ENCODE measurements around the gene PLD5. TPM values are rescaled to one million over a fixed set of nuclear protein-coding genes. Genes with fewer than 3 reads are reported as not detected.
"Not testable (repeated sequence)": the region's sequence is repeated elsewhere in the genome, so short reads cannot be mapped to it uniquely, and the experiment has no call there.

The PLD5 gene
- total and polyA plus RNA-seq, 2 donors (not counting 3 experiments of a cell fraction or from before 2014, with no cell fraction given) = not detected

DNA sequence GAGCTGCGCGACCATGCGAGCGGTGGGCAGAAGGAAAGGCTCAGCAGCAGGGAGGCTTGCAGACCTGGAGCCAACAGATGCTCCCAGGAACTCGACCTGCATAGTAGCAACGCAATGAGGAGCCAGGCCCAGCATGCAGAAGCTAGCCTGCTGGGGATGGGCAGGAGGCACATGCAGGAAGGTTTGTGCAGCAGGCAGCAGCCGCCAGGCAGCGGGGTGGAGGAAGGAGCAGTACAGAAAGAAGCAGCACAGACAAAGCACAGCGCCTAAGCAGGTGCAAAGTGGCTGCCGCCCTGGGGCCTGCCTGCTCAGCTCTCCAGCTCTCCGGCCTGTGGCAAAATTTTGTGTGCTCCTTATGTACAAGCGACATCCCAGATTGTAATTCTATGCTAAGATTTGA is 312.1 kb downstream of the PLD5 start:
- no peak overlapping the region for H3K4me2 ChIP-seq (ENCODE audit: insufficient read depth, low read length)
- CTCF ChIA-PET = no interaction called here
- intact Hi-C loops (cut with micrococcal nuclease) = no loop called here
- no peak overlapping the region for H3K27ac ChIP-seq (ENCODE audit: insufficient read depth, low read depth, low read length)
- H4K20me1 ChIP-seq (replicated peaks; ENCODE audit: control insufficient read depth, extremely low read depth, insufficient read depth, low read length) = no peaks in the 10 kb centered on the region
- no TSS peak for BruUV-seq (replicated peaks)
- POLR2A ChIA-PET = no interaction called here
- H3K36me3 ChIP-seq (ENCODE audit: control insufficient read depth in 2 of 2, extremely low read depth in 1 of 2, insufficient read depth in 2 of 2, low read length in 2 of 2) = no peaks in the 10 kb centered on the region
- H3K9me3 ChIP-seq (replicated peaks; ENCODE audit: control insufficient read depth, insufficient read depth, low read length) = no peaks in the 10 kb centered on the region
- H2AFZ ChIP-seq (ENCODE audit: low read depth, low read length) = no peak overlapping the region
- H3K9ac ChIP-seq (replicated peaks; ENCODE audit: extremely low read depth, insufficient read depth, low read length) = no peak overlapping the region
- TF ChIP-seq, protein P1, sequence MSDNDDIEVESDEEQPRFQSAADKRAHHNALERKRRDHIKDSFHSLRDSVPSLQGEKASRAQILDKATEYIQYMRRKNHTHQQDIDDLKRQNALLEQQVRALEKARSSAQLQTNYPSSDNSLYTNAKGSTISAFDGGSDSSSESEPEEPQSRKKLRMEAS (IDR thresholded peaks at IDR 0.05; ENCODE audit: insufficient read depth, insufficient read length) = no peak
- TF ChIP-seq FOS (IDR thresholded peaks at IDR 0.05; ENCODE audit: borderline replicate concordance, insufficient read depth, low read length) = no peak
- no peaks in the 10 kb centered on the region for H3K4me1 ChIP-seq (ENCODE audit: control insufficient read depth, extremely low read depth, insufficient read depth, low read length)
- no peaks in the 10 kb centered on the region for H3K9me1 ChIP-seq (replicated peaks; ENCODE audit: control insufficient read depth, extremely low read depth, insufficient read depth, low read length)
- dilution Hi-C loops (cut with MboI; ENCODE audit: extremely low pct_ligation_motif_present, low sequenced_read_pairs) = no loop called here
- no peaks in the 10 kb centered on the region for H3K79me2 ChIP-seq (ENCODE audit: control insufficient read depth, insufficient read depth, low read length)
- no peaks in the 10 kb centered on the region for H3K27me3 ChIP-seq (ENCODE audit: control insufficient read depth in 2 of 2, insufficient read depth in 2 of 2, low read length in 2 of 2)
- DNase-seq (ENCODE audit: low read depth, low spot score) (no peak), FAIRE-seq (no peak)
- no peak overlapping the region for H3K4me3 ChIP-seq (replicated peaks in 1 of 3; ENCODE audit: insufficient read depth in 1 of 3, low read depth in 1 of 3, low read length in 3 of 3)

DNA sequence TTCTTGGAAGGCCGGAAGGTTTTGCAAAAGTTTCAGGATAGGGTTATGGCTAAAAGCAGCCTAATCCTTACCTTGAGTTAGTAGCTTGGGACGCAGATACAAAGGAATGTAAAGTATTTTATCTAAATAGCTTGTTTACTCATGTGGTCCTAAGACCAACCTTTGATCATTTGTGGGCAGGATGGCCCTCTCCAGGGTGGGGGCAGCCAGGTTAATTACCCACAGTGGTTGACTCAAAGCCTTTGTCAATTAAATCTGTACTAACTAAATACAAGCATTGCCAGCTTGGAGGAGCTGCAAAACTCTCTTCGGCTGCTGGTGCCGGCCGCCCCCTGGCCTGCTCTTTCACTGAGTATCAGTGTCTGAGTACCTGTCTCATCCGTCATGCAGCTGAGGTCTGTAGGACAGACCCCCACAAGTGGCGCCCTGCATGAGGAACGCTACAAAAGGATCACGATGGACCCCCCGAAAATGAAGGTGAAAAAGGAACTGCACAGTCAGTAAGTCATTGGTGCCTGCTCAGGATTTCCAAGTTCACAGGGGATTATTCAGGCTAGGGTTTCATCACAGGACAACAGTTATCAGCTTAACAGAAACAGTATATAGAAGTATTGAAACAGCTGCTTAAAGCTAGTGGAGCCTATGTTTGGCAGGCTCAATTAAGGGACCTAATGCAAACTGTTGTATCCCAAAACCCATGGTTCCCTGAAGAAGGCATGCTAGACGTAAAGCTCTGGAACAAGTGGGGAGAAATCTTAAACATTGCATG is 313.1 kb downstream of the PLD5 start:
- H3K9me3 ChIP-seq (replicated peaks; ENCODE audit: control insufficient read depth, insufficient read depth, low read length) = no peaks in the 10 kb centered on the region
- no peaks in the 10 kb centered on the region for H3K4me1 ChIP-seq (ENCODE audit: control insufficient read depth, extremely low read depth, insufficient read depth, low read length)
- FAIRE-seq (no peak), DNase-seq (ENCODE audit: low read depth, low spot score) (no peak)
- H3K4me3 ChIP-seq (replicated peaks in 1 of 3; ENCODE audit: insufficient read depth in 1 of 3, low read depth in 1 of 3, low read length in 3 of 3) = no peak overlapping the region
- TF ChIP-seq POLR2A (IDR thresholded peaks at IDR 0.05; ENCODE audit: low read depth, low read length) = no peak
- TF ChIP-seq EZH2 (IDR thresholded peaks at IDR 0.05; ENCODE audit: borderline replicate concordance, low read depth, low read length, severe bottlenecking) = no peak
- no peak for TF ChIP-seq POLR2AphosphoS5 (IDR thresholded peaks at IDR 0.05; ENCODE audit: insufficient read depth, low read depth, low read length)
- no peak overlapping the region for H3K9ac ChIP-seq (replicated peaks; ENCODE audit: extremely low read depth, insufficient read depth, low read length)
- H4K20me1 ChIP-seq (replicated peaks; ENCODE audit: control insufficient read depth, extremely low read depth, insufficient read depth, low read length) = no peaks in the 10 kb centered on the region
- H3K36me3 ChIP-seq (ENCODE audit: control insufficient read depth in 2 of 2, extremely low read depth in 1 of 2, insufficient read depth in 2 of 2, low read length in 2 of 2) = no peaks in the 10 kb centered on the region
- ChIA-PET POLR2A (no interaction called here), CTCF (no interaction called here)
- H3K4me2 ChIP-seq (ENCODE audit: insufficient read depth, low read length) = no peak overlapping the region
- H3K27me3 ChIP-seq (ENCODE audit: control insufficient read depth in 2 of 2, insufficient read depth in 2 of 2, low read length in 2 of 2) = no peaks in the 10 kb centered on the region
- dilution Hi-C loops (cut with MboI; ENCODE audit: extremely low pct_ligation_motif_present, low sequenced_read_pairs) (no loop called here), intact Hi-C loops (cut with micrococcal nuclease) (no loop called here)
- H3K27ac ChIP-seq (ENCODE audit: insufficient read depth, low read depth, low read length) = no peak overlapping the region
- H3K79me2 ChIP-seq (ENCODE audit: control insufficient read depth, insufficient read depth, low read length) = no peaks in the 10 kb centered on the region
- no peaks in the 10 kb centered on the region for H3K9me1 ChIP-seq (replicated peaks; ENCODE audit: control insufficient read depth, extremely low read depth, insufficient read depth, low read length)
- no peak overlapping the region for H2AFZ ChIP-seq (ENCODE audit: low read depth, low read length)
- BruUV-seq (replicated peaks) = no TSS peak

DNA sequence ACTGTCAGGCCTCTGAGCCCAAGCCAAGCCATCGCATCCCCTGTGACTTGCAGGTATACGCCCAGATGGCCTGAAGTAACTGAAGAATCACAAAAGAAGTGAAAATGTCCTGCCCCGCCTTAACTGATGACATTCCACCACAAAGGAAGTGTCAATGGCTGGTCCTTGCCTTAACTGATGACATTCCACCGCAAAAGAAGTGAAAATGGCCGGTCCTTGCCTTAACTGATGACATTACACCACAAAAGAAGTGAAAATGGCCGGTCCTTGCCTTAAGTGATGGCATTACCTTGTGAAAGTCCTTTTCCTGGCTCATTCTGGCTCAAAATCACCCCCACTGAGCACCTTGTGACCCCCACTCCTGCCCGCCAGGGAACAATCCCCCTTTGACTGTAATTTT is 314.2 kb downstream of the PLD5 start:
- H3K4me1 ChIP-seq (ENCODE audit: control insufficient read depth, extremely low read depth, insufficient read depth, low read length); H3K27ac ChIP-seq (ENCODE audit: insufficient read depth, low read depth, low read length); H3K27me3 ChIP-seq (ENCODE audit: control insufficient read depth in 2 of 2, insufficient read depth in 2 of 2, low read length in 2 of 2); H4K20me1 ChIP-seq (replicated peaks; ENCODE audit: control insufficient read depth, extremely low read depth, insufficient read depth, low read length); H2AFZ ChIP-seq (ENCODE audit: low read depth, low read length); dilution Hi-C loops (cut with MboI; ENCODE audit: extremely low pct_ligation_motif_present, low sequenced_read_pairs); H3K36me3 ChIP-seq (ENCODE audit: control insufficient read depth in 2 of 2, extremely low read depth in 1 of 2, insufficient read depth in 2 of 2, low read length in 2 of 2); H3K9me3 ChIP-seq (replicated peaks; ENCODE audit: control insufficient read depth, insufficient read depth, low read length); DNase-seq (ENCODE audit: low read depth, low spot score); intact Hi-C loops (cut with micrococcal nuclease); FAIRE-seq; POLR2A ChIA-PET; H3K4me3 ChIP-seq (replicated peaks in 1 of 3; ENCODE audit: insufficient read depth in 1 of 3, low read depth in 1 of 3, low read length in 3 of 3); H3K9ac ChIP-seq (replicated peaks; ENCODE audit: extremely low read depth, insufficient read depth, low read length); BruUV-seq (replicated peaks); H3K4me2 ChIP-seq (ENCODE audit: insufficient read depth, low read length); H3K79me2 ChIP-seq (ENCODE audit: control insufficient read depth, insufficient read depth, low read length); H3K9me1 ChIP-seq (replicated peaks; ENCODE audit: control insufficient read depth, extremely low read depth, insufficient read depth, low read length); CTCF ChIA-PET: not testable (repeated sequence)

Measured in endothelial cell of umbilical vein (primary cell).